Neutrophil (primary cell): Measurements from ENCODE around the gene CPNE4.
"Not testable (repeated sequence)": the region's sequence is repeated elsewhere in the genome, so short reads cannot be mapped to it uniquely, and the experiment has no call there.

ENCODE experiments used
- H3K27ac ChIP-seq: fragments of 200-600 bp; sonication (generic); 2 replicates; pipeline ENCODE4 v1.5.1; 2016; ENCODE audit warnings: mild to moderate bottlenecking, moderate library complexity
- H3K27me3 ChIP-seq: fragments of 200-600 bp; sonication (generic); 2 replicates; pipeline ENCODE4 v1.6.0; 2016; ENCODE audit warnings: mild to moderate bottlenecking
- H3K36me3 ChIP-seq: fragments of 200-600 bp; sonication (generic); 2 replicates; pipeline ENCODE4 v1.5.1; 2017
- H3K4me1 ChIP-seq, 2 experiments: fragments of 200-600 bp in 1 of 2; sonication (generic) in 1 of 2; 1 replicate in 1 of 2; 2 replicates in 1 of 2; pipeline versions ENCODE4 v1.5.1 to v1.6.1; 2013 to 2016; ENCODE audit warnings: low read depth in 1 of 2, low read length in 1 of 2, mild to moderate bottlenecking in 1 of 2, moderate library complexity in 1 of 2; ENCODE audit not compliant: control insufficient read depth in 1 of 2, insufficient read depth in 1 of 2
- H3K4me3 ChIP-seq, 2 experiments: fragments of 200-600 bp in 1 of 2; sonication (generic) in 1 of 2; 1 replicate in 1 of 2; 2 replicates in 1 of 2; pipeline ENCODE4 v1.5.1; 2013 to 2016; ENCODE audit warnings: low read depth in 1 of 2, low read length in 1 of 2, mild to moderate bottlenecking in 1 of 2, moderate library complexity in 1 of 2
- H3K9me3 ChIP-seq: fragments of 200-600 bp; sonication (generic); 2 replicates; pipeline ENCODE4 v1.5.1; 2016
- CTCF ChIP-seq: fragments of 200-600 bp; sonication (generic); IDR thresholded peaks from 2 replicates; pipeline ENCODE4 v1.5.1; 2016; ENCODE audit warnings: antibody characterized with exemption

The CPNE4 gene

GRCh38 chr3:131892331-131892730, 142.5 kb downstream of the CPNE4 start:
- no peaks in the 10 kb centered on the region for H3K36me3 ChIP-seq
- no peaks in the 10 kb centered on the region for H3K9me3 ChIP-seq
- peaks cover 5% of the 10 kb centered on the region for H3K27me3 ChIP-seq
- TF ChIP-seq CTCF = no peak
- no peak overlapping the region for H3K27ac ChIP-seq
- no peaks in the 10 kb centered on the region for H3K4me1 ChIP-seq
- no peak overlapping the region for H3K4me3 ChIP-seq

- H3K4me3 ChIP-seq, H3K36me3 ChIP-seq, H3K27ac ChIP-seq, H3K27me3 ChIP-seq, H3K9me3 ChIP-seq, H3K4me1 ChIP-seq: not testable (repeated sequence)
Observed at GRCh38 chr3:131885871-131886270, 148.9 kb downstream of the CPNE4 start.

- H3K36me3 ChIP-seq = no peaks in the 10 kb centered on the region
- no peaks in the 10 kb centered on the region for H3K27me3 ChIP-seq
- H3K4me3 ChIP-seq = no peak overlapping the region
- H3K27ac ChIP-seq = no peak overlapping the region
- no peaks in the 10 kb centered on the region for H3K9me3 ChIP-seq
- H3K4me1 ChIP-seq = no peaks in the 10 kb centered on the region
- no peak for TF ChIP-seq CTCF
Observed at GRCh38 chr3:131883711-131884407, 151.0 kb downstream of the CPNE4 start.

- no peak overlapping the region for H3K27ac ChIP-seq
- H3K27me3 ChIP-seq = no peaks in the 10 kb centered on the region
- no peak for TF ChIP-seq CTCF
- H3K4me1 ChIP-seq = no peaks in the 10 kb centered on the region
- no peak overlapping the region for H3K4me3 ChIP-seq
- H3K9me3 ChIP-seq = no peaks in the 10 kb centered on the region
- no peaks in the 10 kb centered on the region for H3K36me3 ChIP-seq
Observed at GRCh38 chr3:131883086-131883485, 151.7 kb downstream of the CPNE4 start.

GRCh38 chr3:131881777-131882176, 153.0 kb downstream of the CPNE4 start:
- TF ChIP-seq CTCF = no peak
- Histone ChIP-seq H3K27ac (no peak overlapping the region), H3K9me3 (no peaks in the 10 kb centered on the region), H3K4me1 (no peaks in the 10 kb centered on the region), H3K36me3 (no peaks in the 10 kb centered on the region), H3K27me3 (no peaks in the 10 kb centered on the region), H3K4me3 (no peak overlapping the region)

GRCh38 chr3:131880948-131881347, 153.9 kb downstream of the CPNE4 start:
- Histone ChIP-seq H3K4me1 (no peaks in the 10 kb centered on the region), H3K4me3 (no peak overlapping the region), H3K27me3 (no peaks in the 10 kb centered on the region), H3K9me3 (no peaks in the 10 kb centered on the region), H3K27ac (no peak overlapping the region), H3K36me3 (no peaks in the 10 kb centered on the region)
- TF ChIP-seq CTCF = no peak
